ENCODE measurements around the gene EPS8L3. TPM values are rescaled to one million over a fixed set of nuclear protein-coding genes. Genes with fewer than 3 reads are reported as not detected.

Gene EPS8L3
- total and polyA plus RNA-seq, 2 of the 8 experiments (the other 6 are each of a cell fraction or from before 2014, with no cell fraction given) = not detected

- Histone ChIP-seq H3K27ac (ENCODE audit: low read depth, low read length) (no peak overlapping the region), H3K23ac (ENCODE audit: insufficient read length) (no peak overlapping the region), H3K9ac (replicated peaks in 1 of 4; ENCODE audit: extremely low read depth in 1 of 4, low read depth in 3 of 4, low read length in 3 of 4) (no peak overlapping the region), H3K27me3 (replicated peaks in 1 of 4; ENCODE audit: control insufficient read depth in 3 of 4, extremely low read depth in 1 of 4, insufficient read depth in 3 of 4, low read length in 3 of 4) (peaks cover 0 to 3% (median 2%) of the 10 kb centered on the region in 4 experiments; a peak in 2 of 7 replicates), H3K4me3 (ENCODE audit: extremely low read depth in 1 of 4, insufficient read depth in 2 of 4, low read depth in 3 of 4, low read length in 4 of 4) (no peak overlapping the region), H3K79me2 (ENCODE audit: control insufficient read depth in 1 of 2, insufficient read depth in 2 of 2, low read length in 2 of 2) (no peaks in the 10 kb centered on the region), H3K23me2 (ENCODE audit: low read depth, low read length) (no peaks in the 10 kb centered on the region; the same call in 1 of the 2 replicates), H4K20me1 (replicated peaks in 1 of 2; ENCODE audit: control insufficient read depth in 1 of 2, insufficient read depth in 2 of 2, low read length in 2 of 2) (no peaks in the 10 kb centered on the region), H3K36me3 (ENCODE audit: control insufficient read depth in 2 of 4, insufficient read depth in 4 of 4, low read length in 3 of 4) (no peaks in the 10 kb centered on the region), H3K56ac (replicated peaks; ENCODE audit: insufficient read length, low read depth, low read length) (no peak overlapping the region), H2AFZ (ENCODE audit: low read length) (no peak overlapping the region), H2AK5ac (ENCODE audit: low read depth, low read length) (no peak overlapping the region), H3K4me2 (ENCODE audit: insufficient read depth in 1 of 2, low read depth in 2 of 2, low read length in 2 of 2) (no peak overlapping the region), H3K14ac (ENCODE audit: insufficient read length) (no peak overlapping the region), H4K91ac (replicated peaks; ENCODE audit: insufficient read length, low read length) (no peak overlapping the region), H2BK20ac (ENCODE audit: low read length) (no peak overlapping the region), H3K79me1 (ENCODE audit: low read depth, low read length) (no peaks in the 10 kb centered on the region), H2BK5ac (ENCODE audit: low read depth, low read length) (no peak overlapping the region; the same call in 1 of the 2 replicates), H4K8ac (ENCODE audit: extremely low read depth, insufficient read depth, low read length) (no peak overlapping the region), H3K4me1 (replicated peaks in 1 of 4; ENCODE audit: control insufficient read depth in 3 of 4, insufficient read depth in 4 of 4, low read length in 3 of 4) (peaks cover 0 to 18% (median 7%) of the 10 kb centered on the region in 4 experiments; a peak in 6 of 7 replicates), H2BK15ac (ENCODE audit: low read length) (no peak overlapping the region; the same call in 1 of the 2 replicates), H4K5ac (ENCODE audit: insufficient read length, low read depth, low read length) (no peak overlapping the region), H3K9me3 (ENCODE audit: insufficient read depth in 2 of 2, low read depth in 1 of 2, low read length in 1 of 2) (no peaks in the 10 kb centered on the region), H2BK12ac (ENCODE audit: low read depth, low read length) (peak overlapping the region; percentile 64; the same call in 1 of the 2 replicates), H2BK120ac (replicated peaks; ENCODE audit: low read depth, low read length) (no peak overlapping the region), H3K4ac (replicated peaks; ENCODE audit: insufficient read length, low read depth, low read length) (no peak overlapping the region), H3K18ac (ENCODE audit: extremely low read depth, low read length) (no peak overlapping the region)
- no peak for FAIRE-seq
- POLR2A ChIA-PET (ENCODE audit: partially characterized antibody) = no interaction called here
- peak in 1 of 2 experiments; percentile 56 for DNase-seq (ENCODE audit: low read depth in 1 of 2, low spot score in 2 of 2)
- CTCF ChIA-PET (ENCODE audit: partially characterized antibody) = interaction anchor here (0.6 to 27.2 kb wide), 27 partner anchors 8 to 238 kb away, joined by 3 to 700 read pairs (median 4); partner anchors contain the start of gene AHCYL1
- WGBS, 2 experiments (ENCODE audit: extremely low coverage in 1 of 2, insufficient coverage in 1 of 2, insufficient read length in 1 of 2, insufficient replicate concordance in 2 of 2, low coverage in 1 of 2, low lambda C conversion rate in 2 of 2, missing lambda C conversion rate in 1 of 2) = 81% methylated on average over 9 of the region's 9 CpGs; no CpG with 5 or more reads in 1 of the 2 experiments
- TF ChIP-seq RAD21 (IDR thresholded peaks at IDR 0.05 in 1 of 2, conservative IDR thresholded peaks at IDR 0.05 in 1 of 2; ENCODE audit: low read depth in 2 of 2, low read length in 2 of 2) (peak; percentile 23 to 46; a peak in 3 of 4 replicates), HDAC6 (IDR thresholded peaks at IDR 0.05; ENCODE audit: low read depth, low read length) (no peak), SP4 (IDR thresholded peaks at IDR 0.05; ENCODE audit: low read length) (no peak), TBP (IDR thresholded peaks at IDR 0.05; ENCODE audit: low read depth, low read length) (no peak), SUZ12 (IDR thresholded peaks at IDR 0.05; ENCODE audit: low read length) (no peak), CEBPB (IDR thresholded peaks at IDR 0.05; ENCODE audit: low read depth, low read length) (no peak), SIN3A (conservative IDR thresholded peaks at IDR 0.05 in 1 of 2, IDR thresholded peaks at IDR 0.05 in 1 of 2; ENCODE audit: low read depth in 1 of 2, low read length in 2 of 2) (no peak)
- TF ChIP-seq, protein P1, sequence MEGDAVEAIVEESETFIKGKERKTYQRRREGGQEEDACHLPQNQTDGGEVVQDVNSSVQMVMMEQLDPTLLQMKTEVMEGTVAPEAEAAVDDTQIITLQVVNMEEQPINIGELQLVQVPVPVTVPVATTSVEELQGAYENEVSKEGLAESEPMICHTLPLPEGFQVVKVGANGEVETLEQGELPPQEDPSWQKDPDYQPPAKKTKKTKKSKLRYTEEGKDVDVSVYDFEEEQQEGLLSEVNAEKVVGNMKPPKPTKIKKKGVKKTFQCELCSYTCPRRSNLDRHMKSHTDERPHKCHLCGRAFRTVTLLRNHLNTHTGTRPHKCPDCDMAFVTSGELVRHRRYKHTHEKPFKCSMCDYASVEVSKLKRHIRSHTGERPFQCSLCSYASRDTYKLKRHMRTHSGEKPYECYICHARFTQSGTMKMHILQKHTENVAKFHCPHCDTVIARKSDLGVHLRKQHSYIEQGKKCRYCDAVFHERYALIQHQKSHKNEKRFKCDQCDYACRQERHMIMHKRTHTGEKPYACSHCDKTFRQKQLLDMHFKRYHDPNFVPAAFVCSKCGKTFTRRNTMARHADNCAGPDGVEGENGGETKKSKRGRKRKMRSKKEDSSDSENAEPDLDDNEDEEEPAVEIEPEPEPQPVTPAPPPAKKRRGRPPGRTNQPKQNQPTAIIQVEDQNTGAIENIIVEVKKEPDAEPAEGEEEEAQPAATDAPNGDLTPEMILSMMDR (IDR thresholded peaks at IDR 0.05; ENCODE audit: control extremely low read depth in 1 of 3, insufficient read depth in 1 of 3, low read depth in 1 of 3, low read length in 3 of 3) = peak; percentile 67 to 78 (median 77)
Observed at GRCh38 chr1:109788695-109789521, 25.2 kb upstream of the EPS8L3 start.

All from H1 (cell line).